ENCODE results near the gene RNGTT. TPM values are rescaled to one million over a fixed set of nuclear protein-coding genes. Genes with fewer than 3 reads are reported as not detected.
"Not testable (repeated sequence)": the region's sequence is repeated elsewhere in the genome, so short reads cannot be mapped to it uniquely, and the experiment has no call there.

The RNGTT gene
- total RNA-seq, 2 experiments from 2014 or later, result 22.1 to 22.2 TPM

GRCh38 chr6:88804701-88805100, 158.7 kb downstream of the RNGTT start:
- CTCF ChIA-PET, result no interaction called here
- intact Hi-C loops (cut with micrococcal nuclease), result no loop called here
- Mint-ChIP-seq H3K9me3 (peaks cover 15% of the 10 kb centered on the region), H3K4me3 (no peak overlapping the region), H3K27me3 (no peaks in the 10 kb centered on the region), H3K4me1 (ENCODE audit: low read depth) (peaks cover 15% of the 10 kb centered on the region), H3K36me3 (ENCODE audit: low read depth) (peaks cover 59% of the 10 kb centered on the region), H3K27ac (no peak overlapping the region)
- TF ChIP-seq CTCF (IDR thresholded peaks at IDR 0.05), result no peak
- no peak for ATAC-seq
- POLR2A ChIA-PET, result no interaction called here
- no peak for DNase-seq

GRCh38 chr6:88785478-88785877, 177.9 kb downstream of the RNGTT start:
- DNase-seq (no peak), ATAC-seq (no peak)
- H3K27ac Mint-ChIP-seq, result no peak overlapping the region
- no peak for TF ChIP-seq CTCF (IDR thresholded peaks at IDR 0.05)
- no peaks in the 10 kb centered on the region for H3K9me3 Mint-ChIP-seq
- intact Hi-C loops (cut with micrococcal nuclease), result no loop called here
- peaks cover 5% of the 10 kb centered on the region for H3K4me1 Mint-ChIP-seq (ENCODE audit: low read depth)
- no peak overlapping the region for H3K4me3 Mint-ChIP-seq
- ChIA-PET POLR2A (no interaction called here), CTCF (no interaction called here)
- no peaks in the 10 kb centered on the region for H3K27me3 Mint-ChIP-seq
- H3K36me3 Mint-ChIP-seq (ENCODE audit: low read depth), result peaks cover 2% of the 10 kb centered on the region

GRCh38 chr6:88780714-88781389, 182.6 kb downstream of the RNGTT start:
- H3K27me3 Mint-ChIP-seq, result no peaks in the 10 kb centered on the region
- no peaks in the 10 kb centered on the region for H3K9me3 Mint-ChIP-seq
- H3K27ac Mint-ChIP-seq, result no peak overlapping the region
- POLR2A ChIA-PET, result no interaction called here
- TF ChIP-seq CTCF (IDR thresholded peaks at IDR 0.05), result peak; percentile 86
- peak; percentile 62 for DNase-seq
- intact Hi-C loops (cut with micrococcal nuclease), result no loop called here
- ATAC-seq, result peak; percentile 83
- no peak overlapping the region for H3K4me3 Mint-ChIP-seq
- peaks cover 15% of the 10 kb centered on the region for H3K36me3 Mint-ChIP-seq (ENCODE audit: low read depth)
- H3K4me1 Mint-ChIP-seq (ENCODE audit: low read depth), result peaks cover 7% of the 10 kb centered on the region
- CTCF ChIA-PET, result interaction anchor here (0.7 to 6.0 kb wide), 25 partner anchors 10 to 1388 kb away, joined by 3 to 27 read pairs (median 4); no protein-coding TSS in a partner anchor

GRCh38 chr6:88775866-88776571, 187.4 kb downstream of the RNGTT start:
- intact Hi-C loops (cut with micrococcal nuclease), result no loop called here
- H3K4me1 Mint-ChIP-seq (ENCODE audit: low read depth), result peaks cover 11% of the 10 kb centered on the region
- DNase-seq (no peak), ATAC-seq (peak; percentile 24)
- no peaks in the 10 kb centered on the region for H3K27me3 Mint-ChIP-seq
- H3K4me3 Mint-ChIP-seq, result no peak overlapping the region
- H3K27ac Mint-ChIP-seq, result no peak overlapping the region
- CTCF ChIA-PET, result interaction anchor here (1.1 kb wide), 1 partner anchor 14 kb away, joined by 4 read pairs; no protein-coding TSS in a partner anchor
- POLR2A ChIA-PET, result no interaction called here
- TF ChIP-seq CTCF (IDR thresholded peaks at IDR 0.05), result no peak
- H3K9me3 Mint-ChIP-seq, result no peaks in the 10 kb centered on the region
- H3K36me3 Mint-ChIP-seq (ENCODE audit: low read depth), result peaks cover 19% of the 10 kb centered on the region

- H3K27ac Mint-ChIP-seq; H3K4me1 Mint-ChIP-seq (ENCODE audit: low read depth); H3K9me3 Mint-ChIP-seq; POLR2A ChIA-PET; H3K27me3 Mint-ChIP-seq; DNase-seq; intact Hi-C loops (cut with micrococcal nuclease); ATAC-seq; H3K4me3 Mint-ChIP-seq: not testable (repeated sequence)
- H3K36me3 Mint-ChIP-seq (ENCODE audit: low read depth), result peaks cover 13% of the 10 kb centered on the region
- CTCF ChIA-PET, result interaction anchor here (0.9 kb wide), 1 partner anchor 13 kb away, joined by 3 read pairs; no protein-coding TSS in a partner anchor
These were observed 195.3 kb downstream of the RNGTT start for GRCh38 chr6:88768114-88768513.

All from activated CD8-positive, alpha-beta T cell treated with anti-CD3 and anti-CD28 coated beads for 36 hours (primary cell).